ENCODE results near the gene CHAF1A. TPM values are rescaled to one million over a fixed set of nuclear protein-coding genes. Genes with fewer than 3 reads are reported as not detected.

The CHAF1A gene
- total RNA-seq, 4 donors from 2014 or later, result 8.5 to 28.9 (median 11.1) TPM

- in situ Hi-C loops (cut with MboI; ENCODE audit: low pct_ligation_motif_present in 1 of 4, low pct_unique_long_range_greater_than_20kb in 1 of 4, low sequenced_read_pairs in 3 of 4), result loop anchor here in 1 of 4 donors (25.0 kb wide), 1 partner anchor 106 kb away; no protein-coding TSS in a partner anchor
- no peak overlapping the region for H3K4me3 ChIP-seq
- WGBS, 2 donors (ENCODE audit: low coverage in 1 of 2), result 62% methylated on average over 19 of the region's 19 CpGs; no CpG with 5 or more reads in 1 of the 2 donors
- no peaks in the 10 kb centered on the region for H3K9me3 ChIP-seq
- H3K27ac ChIP-seq, result peak overlapping the region; percentile 65 to 82 (median 77)
- DNase-seq, result no peak
- no peaks in the 10 kb centered on the region for H3K27me3 ChIP-seq
- peaks cover 0 to 3% (median 0%) of the 10 kb centered on the region in 4 donors for H3K36me3 ChIP-seq
- TF ChIP-seq POLR2A (IDR thresholded peaks at IDR 0.05) (no peak), POLR2AphosphoS5 (IDR thresholded peaks at IDR 0.05) (no peak), EP300 (IDR thresholded peaks at IDR 0.05; ENCODE audit: low read depth) (no peak)
- TF ChIP-seq, protein P1, sequence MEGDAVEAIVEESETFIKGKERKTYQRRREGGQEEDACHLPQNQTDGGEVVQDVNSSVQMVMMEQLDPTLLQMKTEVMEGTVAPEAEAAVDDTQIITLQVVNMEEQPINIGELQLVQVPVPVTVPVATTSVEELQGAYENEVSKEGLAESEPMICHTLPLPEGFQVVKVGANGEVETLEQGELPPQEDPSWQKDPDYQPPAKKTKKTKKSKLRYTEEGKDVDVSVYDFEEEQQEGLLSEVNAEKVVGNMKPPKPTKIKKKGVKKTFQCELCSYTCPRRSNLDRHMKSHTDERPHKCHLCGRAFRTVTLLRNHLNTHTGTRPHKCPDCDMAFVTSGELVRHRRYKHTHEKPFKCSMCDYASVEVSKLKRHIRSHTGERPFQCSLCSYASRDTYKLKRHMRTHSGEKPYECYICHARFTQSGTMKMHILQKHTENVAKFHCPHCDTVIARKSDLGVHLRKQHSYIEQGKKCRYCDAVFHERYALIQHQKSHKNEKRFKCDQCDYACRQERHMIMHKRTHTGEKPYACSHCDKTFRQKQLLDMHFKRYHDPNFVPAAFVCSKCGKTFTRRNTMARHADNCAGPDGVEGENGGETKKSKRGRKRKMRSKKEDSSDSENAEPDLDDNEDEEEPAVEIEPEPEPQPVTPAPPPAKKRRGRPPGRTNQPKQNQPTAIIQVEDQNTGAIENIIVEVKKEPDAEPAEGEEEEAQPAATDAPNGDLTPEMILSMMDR (IDR thresholded peaks at IDR 0.05), result no peak
- H3K4me1 ChIP-seq, result peaks cover 28 to 46% (median 39%) of the 10 kb centered on the region in 4 donors
- intact Hi-C loops (cut with DNase I; ENCODE audit: low total_unique reads), result no loop called here
Observed at GRCh38 chr19:4368128-4368820, 34.2 kb upstream of the CHAF1A start.

GRCh38 chr19:4369109-4369887 is 33.1 kb upstream of the CHAF1A start:
- H3K4me1 ChIP-seq, result peaks cover 38 to 56% (median 49%) of the 10 kb centered on the region in 4 donors
- peak overlapping the region in 2 of 4 donors; percentile 17 to 27 for H3K4me3 ChIP-seq
- H3K27me3 ChIP-seq, result no peaks in the 10 kb centered on the region
- H3K27ac ChIP-seq, result peak overlapping the region; percentile 65 to 82 (median 77)
- TF ChIP-seq POLR2AphosphoS5 (IDR thresholded peaks at IDR 0.05) (peak in 2 of 3 donors; percentile 52 to 63), EP300 (IDR thresholded peaks at IDR 0.05; ENCODE audit: low read depth) (no peak), POLR2A (IDR thresholded peaks at IDR 0.05) (no peak)
- TF ChIP-seq, protein P1 (IDR thresholded peaks at IDR 0.05), result no peak
- WGBS, 2 donors (ENCODE audit: low coverage in 1 of 2), result 34 to 40% methylated on average over 3 to 21 of the region's 25 CpGs
- no peaks in the 10 kb centered on the region for H3K36me3 ChIP-seq
- intact Hi-C loops (cut with DNase I; ENCODE audit: low total_unique reads) (no loop called here), in situ Hi-C loops (cut with MboI; ENCODE audit: low pct_ligation_motif_present in 1 of 4, low pct_unique_long_range_greater_than_20kb in 1 of 4, low sequenced_read_pairs in 3 of 4) (loop anchor here in 1 of 4 donors (25.0 kb wide), 1 partner anchor 107 kb away; no protein-coding TSS in a partner anchor)
- peak; percentile 84 for DNase-seq
- no peaks in the 10 kb centered on the region for H3K9me3 ChIP-seq

- in situ Hi-C loops (cut with MboI; ENCODE audit: low pct_ligation_motif_present in 1 of 4, low pct_unique_long_range_greater_than_20kb in 1 of 4, low sequenced_read_pairs in 3 of 4) (loop anchor here in 1 of 4 donors (25.0 kb wide), 1 partner anchor 108 kb away; no protein-coding TSS in a partner anchor), intact Hi-C loops (cut with DNase I; ENCODE audit: low total_unique reads) (loop anchor here (2.0 kb wide), 1 partner anchor 31 kb away; the partner anchor contains the start of gene SH3GL1)
- peak overlapping the region; percentile 65 to 82 (median 77) for H3K27ac ChIP-seq
- no peaks in the 10 kb centered on the region for H3K36me3 ChIP-seq
- DNase-seq, result peak; percentile 76
- no peaks in the 10 kb centered on the region for H3K9me3 ChIP-seq
- peaks cover 44 to 62% (median 55%) of the 10 kb centered on the region in 4 donors for H3K4me1 ChIP-seq
- H3K27me3 ChIP-seq, result no peaks in the 10 kb centered on the region
- H3K4me3 ChIP-seq, result peak overlapping the region in 2 of 4 donors; percentile 17 to 27
- no peak for TF ChIP-seq EP300 (IDR thresholded peaks at IDR 0.05; ENCODE audit: low read depth)
- TF ChIP-seq, protein P1 (IDR thresholded peaks at IDR 0.05), result peak; percentile 9 to 36 (median 25)
- 28% methylated on average over 11 of the region's 21 CpGs; no CpG with 5 or more reads in 1 of the 2 donors for WGBS, 2 donors (ENCODE audit: low coverage in 1 of 2)
Observed at GRCh38 chr19:4369888-4370260, 32.6 kb upstream of the CHAF1A start.
